NB4 (cell line): ENCODE data around the gene CORIN.
A peak's percentile ranks its signal among the peaks of the same experiment; 100 is the strongest.

Experiments used
- DNase-seq: peaks from one replicate; pipeline ENCODE4 v3.0.0; 2010; ENCODE audit warnings: low read depth
- H3K4me3 ChIP-seq: one replicate; pipeline ENCODE4 v1.5.1; 2011; ENCODE audit warnings: mild to moderate bottlenecking, low read depth, low read length, moderate library complexity
- CTCF ChIP-seq: IDR thresholded peaks from one replicate; pipeline ENCODE4 v1.5.1; 2012; ENCODE audit warnings: low read depth, low read length
- MAX ChIP-seq: IDR thresholded peaks from 2 replicates; pipeline ENCODE4 v1.6.1; 2011; ENCODE audit warnings: low read depth, low read length
- MYC ChIP-seq: IDR thresholded peaks from 2 replicates; pipeline ENCODE4 v1.6.1; 2011; ENCODE audit warnings: low read depth, low read length
- POLR2A ChIP-seq: IDR thresholded peaks from 2 replicates; pipeline ENCODE4 v1.6.1; 2011; ENCODE audit warnings: mild to moderate bottlenecking; ENCODE audit not compliant: insufficient read length; ENCODE audit errors: extremely low read depth

Gene CORIN

GRCh38 chr4:47661741-47662140 is 176.1 kb downstream of the CORIN start:
- no peak overlapping the region for H3K4me3 ChIP-seq
- no peak for TF ChIP-seq MYC
- TF ChIP-seq MAX: no peak
- no peak for TF ChIP-seq POLR2A
- TF ChIP-seq CTCF: no peak
- DNase-seq: no peak

- H3K4me3 ChIP-seq: no peak overlapping the region
- peak; percentile 9 for DNase-seq
- TF ChIP-seq POLR2A: no peak
- TF ChIP-seq CTCF: no peak
- TF ChIP-seq MAX: no peak
- no peak for TF ChIP-seq MYC
Observed at GRCh38 chr4:47659342-47659741, 178.5 kb downstream of the CORIN start.

GRCh38 chr4:47654972-47655693 is 182.7 kb downstream of the CORIN start:
- no peak for DNase-seq
- TF ChIP-seq POLR2A (no peak), MAX (no peak), MYC (no peak), CTCF (no peak)
- H3K4me3 ChIP-seq: no peak overlapping the region

- no peak for TF ChIP-seq MYC
- no peak for TF ChIP-seq POLR2A
- TF ChIP-seq MAX: no peak
- TF ChIP-seq CTCF: no peak
- H3K4me3 ChIP-seq: no peak overlapping the region
- no peak for DNase-seq
Observed at GRCh38 chr4:47652092-47652491, 185.8 kb downstream of the CORIN start.

- DNase-seq: peak; percentile 13
- TF ChIP-seq MYC (no peak), POLR2A (no peak), CTCF (no peak), MAX (no peak)
- no peak overlapping the region for H3K4me3 ChIP-seq
Observed at GRCh38 chr4:47651231-47651630, 186.6 kb downstream of the CORIN start.
